ENCODE data around the gene LCE2B.

DNA sequence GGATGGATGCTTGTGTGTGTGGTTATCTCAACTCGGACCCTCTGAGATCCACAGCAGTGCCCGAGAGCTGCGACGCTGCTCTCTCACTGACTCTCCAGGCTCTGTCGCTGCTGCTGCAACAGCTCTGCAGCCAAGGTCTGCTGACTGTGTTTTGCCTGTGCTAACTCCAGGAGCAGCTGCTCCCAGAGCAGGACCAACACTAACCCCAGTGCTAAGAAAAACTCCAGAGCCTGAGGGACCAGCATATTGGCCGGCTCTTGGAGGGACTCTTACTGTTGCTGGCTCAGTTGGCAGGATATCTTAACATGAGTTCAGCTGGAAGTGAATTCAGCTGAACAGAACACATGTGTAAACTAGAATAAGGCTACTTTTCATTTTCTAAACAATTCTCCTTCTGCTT, 6.5 kb upstream of the LCE2B start:
- TF ChIP-seq, protein P1, sequence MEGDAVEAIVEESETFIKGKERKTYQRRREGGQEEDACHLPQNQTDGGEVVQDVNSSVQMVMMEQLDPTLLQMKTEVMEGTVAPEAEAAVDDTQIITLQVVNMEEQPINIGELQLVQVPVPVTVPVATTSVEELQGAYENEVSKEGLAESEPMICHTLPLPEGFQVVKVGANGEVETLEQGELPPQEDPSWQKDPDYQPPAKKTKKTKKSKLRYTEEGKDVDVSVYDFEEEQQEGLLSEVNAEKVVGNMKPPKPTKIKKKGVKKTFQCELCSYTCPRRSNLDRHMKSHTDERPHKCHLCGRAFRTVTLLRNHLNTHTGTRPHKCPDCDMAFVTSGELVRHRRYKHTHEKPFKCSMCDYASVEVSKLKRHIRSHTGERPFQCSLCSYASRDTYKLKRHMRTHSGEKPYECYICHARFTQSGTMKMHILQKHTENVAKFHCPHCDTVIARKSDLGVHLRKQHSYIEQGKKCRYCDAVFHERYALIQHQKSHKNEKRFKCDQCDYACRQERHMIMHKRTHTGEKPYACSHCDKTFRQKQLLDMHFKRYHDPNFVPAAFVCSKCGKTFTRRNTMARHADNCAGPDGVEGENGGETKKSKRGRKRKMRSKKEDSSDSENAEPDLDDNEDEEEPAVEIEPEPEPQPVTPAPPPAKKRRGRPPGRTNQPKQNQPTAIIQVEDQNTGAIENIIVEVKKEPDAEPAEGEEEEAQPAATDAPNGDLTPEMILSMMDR (IDR thresholded peaks at IDR 0.05) = no peak
- no peak for TF ChIP-seq POLR2A (IDR thresholded peaks at IDR 0.05)

Data from adrenal gland (tissue), 5 donors.